Measurements from ENCODE around the gene THBS1. TPM values are rescaled to one million over a fixed set of nuclear protein-coding genes. Genes with fewer than 3 reads are reported as not detected.

The THBS1 gene
- total RNA-seq, 2 donors from 2014 or later, result 162 to 390 TPM

DNA sequence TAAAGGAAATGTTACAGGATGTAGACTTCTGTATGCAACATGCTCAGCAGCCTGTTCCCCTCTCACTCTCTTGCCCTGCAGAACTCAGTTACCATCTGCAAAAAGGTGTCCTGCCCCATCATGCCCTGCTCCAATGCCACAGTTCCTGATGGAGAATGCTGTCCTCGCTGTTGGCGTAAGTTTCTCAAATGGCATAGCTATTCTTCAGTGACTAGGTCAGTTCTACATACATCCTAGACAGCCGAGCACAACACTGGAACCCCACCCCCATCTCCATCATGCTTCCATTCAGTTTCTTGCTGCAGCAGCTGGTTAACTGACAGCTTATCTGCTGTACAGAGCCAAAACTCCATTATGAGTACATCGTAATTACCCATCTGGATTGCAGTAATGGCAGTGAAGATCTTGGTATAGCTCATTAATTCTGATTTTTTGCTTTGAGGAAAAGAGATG lies 4.5 kb downstream of the THBS1 start:
- no peak for TF ChIP-seq CTCF (IDR thresholded peaks at IDR 0.05)
- intact Hi-C loops (cut with DNase I), result loop anchor here (5.0 kb wide), 1 partner anchor 102 kb away; no protein-coding TSS in a partner anchor
- H3K9ac ChIP-seq (ENCODE audit: low read depth in 2 of 2, low read length in 2 of 2), result peak overlapping the region in 1 of 2 donors; percentile 51

DNA sequence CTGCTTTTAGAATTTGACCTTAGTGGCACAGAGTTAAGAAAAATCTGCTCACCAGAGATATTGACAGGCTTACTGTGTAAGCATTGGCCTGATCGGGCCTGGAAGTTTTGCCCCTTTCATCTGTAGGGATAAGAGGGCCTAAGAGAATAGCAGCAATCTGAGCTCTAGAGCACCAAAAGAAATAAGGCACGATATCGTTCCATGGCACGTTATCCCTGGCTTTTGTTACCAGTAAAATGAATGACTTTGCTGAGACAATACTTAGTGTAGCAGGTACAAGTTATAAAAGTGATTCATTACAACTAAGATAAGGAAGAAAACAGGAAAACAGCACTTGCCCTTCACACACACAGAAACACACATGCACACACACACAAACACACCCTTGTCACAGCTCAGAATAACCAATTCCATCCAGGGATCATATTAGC lies 5.0 kb downstream of the THBS1 start:
- no peak overlapping the region for H3K27ac ChIP-seq
- H3K9me3 ChIP-seq, result no peaks in the 10 kb centered on the region
- no peaks in the 10 kb centered on the region for H3K27me3 ChIP-seq
- no peak for TF ChIP-seq CTCF (IDR thresholded peaks at IDR 0.05)
- H3K9ac ChIP-seq (ENCODE audit: low read depth in 2 of 2, low read length in 2 of 2), result peak overlapping the region in 1 of 2 donors; percentile 51
- no peaks in the 10 kb centered on the region for H3K36me3 ChIP-seq
- intact Hi-C loops (cut with DNase I), result loop anchor here (5.0 kb wide), 1 partner anchor 101 kb away; no protein-coding TSS in a partner anchor
- H3K4me1 ChIP-seq, result no peaks in the 10 kb centered on the region
- no peak for DNase-seq
- no peak overlapping the region for H3K4me3 ChIP-seq

More for the DNA sequence above, 4.5 kb downstream of the THBS1 start:
- no peaks in the 10 kb centered on the region for H3K4me1 ChIP-seq
- no peaks in the 10 kb centered on the region for H3K27me3 ChIP-seq
- no peak for DNase-seq
- no peaks in the 10 kb centered on the region for H3K9me3 ChIP-seq
- no peak overlapping the region for H3K4me3 ChIP-seq
- no peak overlapping the region for H3K27ac ChIP-seq
- no peaks in the 10 kb centered on the region for H3K36me3 ChIP-seq

DNA sequence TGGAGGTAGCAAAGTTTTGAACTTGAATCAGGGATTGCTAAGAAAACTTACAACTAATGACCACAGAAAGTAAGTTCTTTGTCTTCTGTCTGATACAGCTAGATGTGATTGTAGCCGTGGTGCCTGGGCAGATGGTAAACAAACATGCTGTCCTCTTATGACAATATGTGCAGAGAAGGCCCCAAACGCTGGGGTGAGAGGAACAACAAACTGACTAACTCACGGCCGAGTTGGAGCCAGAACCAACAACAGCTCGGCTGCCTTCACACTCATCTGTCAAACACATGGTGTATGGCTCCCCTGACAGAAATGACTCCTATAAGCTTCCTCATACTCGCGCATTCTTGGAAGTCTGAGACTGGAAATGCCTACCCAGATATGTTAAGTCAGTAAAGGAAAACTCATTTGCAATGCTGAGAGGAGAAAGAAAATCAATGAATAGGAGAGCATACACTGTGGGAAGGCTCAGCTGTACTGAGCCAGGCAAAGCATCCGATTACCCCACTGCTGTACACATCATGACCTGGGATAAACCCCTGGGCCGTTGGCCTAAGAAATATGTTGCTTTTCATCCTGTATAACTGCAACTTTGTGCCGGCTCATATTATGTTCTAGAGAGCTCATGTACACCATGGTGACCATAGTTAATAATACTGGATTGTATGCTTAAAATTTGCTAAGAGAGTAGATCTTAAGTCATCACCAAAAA lies 5.7 kb downstream of the THBS1 start:
- intact Hi-C loops (cut with DNase I), result loop anchor here (5.0 kb wide), 1 partner anchor 101 kb away; no protein-coding TSS in a partner anchor
- Histone ChIP-seq H3K9me3 (no peaks in the 10 kb centered on the region), H3K4me1 (no peaks in the 10 kb centered on the region), H3K36me3 (no peaks in the 10 kb centered on the region), H3K27me3 (no peaks in the 10 kb centered on the region), H3K4me3 (no peak overlapping the region), H3K27ac (no peak overlapping the region), H3K9ac (ENCODE audit: low read depth in 2 of 2, low read length in 2 of 2) (peak overlapping the region in 1 of 2 donors; percentile 51)
- no peak for DNase-seq
- TF ChIP-seq CTCF (IDR thresholded peaks at IDR 0.05), result no peak

DNA sequence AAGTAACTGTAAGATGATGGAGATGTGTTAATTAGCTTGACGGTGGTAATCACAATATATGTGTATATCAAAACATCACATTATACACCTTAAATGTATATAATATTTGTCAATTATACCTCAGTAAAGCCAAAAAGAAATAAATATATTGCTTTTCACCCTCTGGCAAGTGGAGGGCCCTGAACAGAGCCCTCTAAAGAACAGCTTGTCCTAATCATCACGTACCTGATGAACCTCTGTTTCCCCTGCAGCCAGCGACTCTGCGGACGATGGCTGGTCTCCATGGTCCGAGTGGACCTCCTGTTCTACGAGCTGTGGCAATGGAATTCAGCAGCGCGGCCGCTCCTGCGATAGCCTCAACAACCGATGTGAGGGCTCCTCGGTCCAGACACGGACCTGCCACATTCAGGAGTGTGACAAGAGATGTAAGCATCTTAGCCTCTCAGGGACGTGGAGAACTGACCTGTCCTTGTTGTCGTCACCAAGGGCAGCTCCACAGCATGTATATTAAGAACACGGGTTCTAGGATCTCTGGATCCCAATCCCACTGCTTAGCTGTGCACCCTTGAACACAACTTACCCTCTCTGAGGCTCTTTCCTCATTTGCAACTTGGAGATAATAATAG lies 6.3 kb downstream of the THBS1 start:
- intact Hi-C loops (cut with DNase I), result loop anchor here (5.0 kb wide), 1 partner anchor 100 kb away; no protein-coding TSS in a partner anchor
- Histone ChIP-seq H3K9ac (ENCODE audit: low read depth in 2 of 2, low read length in 2 of 2) (no peak overlapping the region), H3K27ac (no peak overlapping the region), H3K4me1 (no peaks in the 10 kb centered on the region), H3K27me3 (no peaks in the 10 kb centered on the region), H3K36me3 (no peaks in the 10 kb centered on the region), H3K4me3 (no peak overlapping the region), H3K9me3 (no peaks in the 10 kb centered on the region)
- no peak for DNase-seq
- no peak for TF ChIP-seq CTCF (IDR thresholded peaks at IDR 0.05)

GRCh38 chr15:39587731-39588530 lies 7.1 kb downstream of the THBS1 start:
- Histone ChIP-seq H3K36me3 (no peaks in the 10 kb centered on the region), H3K4me1 (no peaks in the 10 kb centered on the region), H3K9me3 (no peaks in the 10 kb centered on the region), H3K9ac (ENCODE audit: low read depth in 2 of 2, low read length in 2 of 2) (no peak overlapping the region), H3K27ac (no peak overlapping the region), H3K4me3 (no peak overlapping the region), H3K27me3 (no peaks in the 10 kb centered on the region)
- no peak for DNase-seq
- no peak for TF ChIP-seq CTCF (IDR thresholded peaks at IDR 0.05)
- intact Hi-C loops (cut with DNase I), result loop anchor here (5.0 kb wide), 1 partner anchor 99 kb away; no protein-coding TSS in a partner anchor

Data from colonic mucosa (tissue), 4 donors.